CD4-positive, alpha-beta T cell treated with Interleukin-2 at 100 ng/mL for 4 hours (primary cell): ENCODE data around the gene N4BP2L1.
A peak's percentile ranks its signal among the peaks of the same experiment; 100 is the strongest.
"Not testable (repeated sequence)": the region's sequence is repeated elsewhere in the genome, so short reads cannot be mapped to it uniquely, and the experiment has no call there.

Experiments used
- DNase-seq: peaks from one replicate; pipeline ENCODE4 v3.0.0-alpha.2; 2020; ENCODE audit warnings: low spot score

Gene N4BP2L1

DNA sequence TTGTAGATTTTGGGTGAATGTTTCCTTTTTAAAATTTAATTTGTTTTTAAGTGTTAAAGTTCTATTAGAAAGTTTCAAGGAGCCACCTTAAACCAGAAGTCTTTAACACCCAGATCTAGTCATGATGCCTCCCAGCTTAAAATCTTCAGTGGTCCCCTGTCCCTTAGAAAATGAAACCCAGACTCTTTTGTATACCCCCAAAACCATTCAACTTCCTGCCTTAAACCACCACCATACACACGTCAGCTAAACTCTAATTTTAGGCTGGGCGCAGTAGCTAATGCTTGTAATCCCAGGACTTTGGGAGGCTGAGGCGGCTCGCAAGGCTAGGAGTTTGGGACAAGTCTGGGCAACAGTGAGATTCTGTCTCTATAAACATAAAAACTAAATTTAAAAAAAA lies 37.9 kb downstream of the N4BP2L1 start:
- DNase-seq = peak; percentile 21

DNA sequence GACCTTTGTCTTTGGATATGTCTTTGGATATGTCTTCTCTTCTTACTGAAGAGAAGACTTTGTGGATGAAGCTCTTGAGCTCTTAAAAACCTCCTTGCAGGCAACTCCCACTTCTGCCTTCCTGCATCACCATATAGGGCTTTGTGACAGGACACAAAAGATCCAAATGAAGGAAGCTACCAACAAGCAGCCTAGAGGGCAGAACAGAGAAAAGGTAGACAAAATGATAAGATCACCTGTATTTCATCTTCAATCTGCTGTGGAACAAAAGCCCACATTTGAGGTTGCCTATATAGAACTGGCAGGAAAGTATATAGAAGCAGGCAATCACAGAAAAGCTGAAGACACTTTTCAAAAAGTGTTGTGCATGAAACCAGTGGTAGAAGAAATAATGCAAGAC lies 42.5 kb downstream of the N4BP2L1 start:
- DNase-seq = no peak

- no peak for DNase-seq
Measured at GRCh38 chr13:32384702-32385101, 43.2 kb downstream of the N4BP2L1 start.

- DNase-seq = no peak
Measured at GRCh38 chr13:32383836-32384618, 43.9 kb downstream of the N4BP2L1 start.

DNA sequence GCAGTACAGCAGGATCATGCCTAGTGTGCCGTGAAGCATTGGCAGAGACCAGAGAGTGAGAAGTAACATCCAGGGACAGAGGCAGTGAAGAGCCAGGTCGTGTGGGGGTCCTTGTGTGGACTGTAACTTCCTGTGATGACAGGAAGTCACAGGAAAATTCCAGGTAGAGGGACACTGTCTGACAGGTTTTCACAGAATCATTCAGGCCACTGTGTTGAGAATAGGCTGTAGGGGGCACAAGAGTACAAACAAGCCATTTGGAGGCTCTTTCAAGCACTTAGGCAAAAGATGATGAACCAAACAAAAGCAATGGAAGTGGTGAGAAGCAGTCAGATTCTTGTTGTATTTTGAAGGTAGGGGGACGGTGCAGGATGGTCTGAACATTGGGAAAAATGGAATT lies 46.4 kb downstream of the N4BP2L1 start:
- peak; percentile 40 for DNase-seq

GRCh38 chr13:32378012-32378411 lies 49.9 kb downstream of the N4BP2L1 start:
- DNase-seq = no peak

DNA sequence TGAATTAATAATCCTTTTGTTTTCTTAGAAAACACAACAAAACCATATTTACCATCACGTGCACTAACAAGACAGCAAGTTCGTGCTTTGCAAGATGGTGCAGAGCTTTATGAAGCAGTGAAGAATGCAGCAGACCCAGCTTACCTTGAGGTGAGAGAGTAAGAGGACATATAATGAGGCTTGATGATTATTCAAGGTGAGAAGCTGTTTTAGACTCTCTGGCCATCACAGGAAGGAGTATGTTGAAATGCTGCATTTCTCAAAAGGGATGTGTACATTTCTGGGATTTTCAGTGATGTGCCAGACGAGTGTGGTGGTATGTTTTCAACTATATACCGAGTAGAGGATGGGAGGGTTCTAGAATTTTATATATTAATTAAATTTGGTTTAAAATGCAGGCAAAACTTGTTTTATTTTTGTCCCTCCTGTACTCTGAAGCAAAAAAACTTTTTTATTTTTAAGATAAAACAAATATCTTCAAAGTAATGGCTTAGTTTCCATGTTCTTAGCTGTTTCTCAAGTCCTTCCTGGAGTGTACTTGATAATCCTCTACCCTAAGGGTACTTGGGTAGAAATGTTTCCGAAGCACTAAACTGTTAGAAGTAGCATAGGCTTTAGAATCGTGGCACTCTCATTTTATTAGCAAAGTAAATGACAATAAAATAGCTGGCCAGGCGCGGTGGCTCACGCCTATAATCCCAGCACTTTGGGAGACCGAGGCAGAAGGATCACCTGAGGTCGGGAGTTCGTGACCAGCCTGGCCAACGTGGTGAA lies 51.1 kb downstream of the N4BP2L1 start:
- DNase-seq = no peak

- DNase-seq = no peak
Measured at GRCh38 chr13:32370805-32371204, 57.1 kb downstream of the N4BP2L1 start.

DNA sequence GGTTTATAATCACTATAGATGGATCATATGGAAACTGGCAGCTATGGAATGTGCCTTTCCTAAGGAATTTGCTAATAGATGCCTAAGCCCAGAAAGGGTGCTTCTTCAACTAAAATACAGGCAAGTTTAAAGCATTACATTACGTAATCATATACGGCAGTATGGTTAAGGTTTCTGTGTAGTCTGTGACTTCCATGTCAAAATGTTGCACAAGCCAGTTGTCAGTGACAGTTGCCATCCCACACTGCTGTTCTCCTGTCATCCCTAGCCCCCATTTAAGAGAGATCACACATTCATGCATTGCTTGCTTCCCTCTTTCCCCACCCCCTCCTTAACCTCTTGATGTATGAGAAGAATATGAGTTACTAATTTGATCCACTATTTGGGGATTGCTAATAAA lies 65.4 kb downstream of the N4BP2L1 start:
- no peak for DNase-seq

DNA sequence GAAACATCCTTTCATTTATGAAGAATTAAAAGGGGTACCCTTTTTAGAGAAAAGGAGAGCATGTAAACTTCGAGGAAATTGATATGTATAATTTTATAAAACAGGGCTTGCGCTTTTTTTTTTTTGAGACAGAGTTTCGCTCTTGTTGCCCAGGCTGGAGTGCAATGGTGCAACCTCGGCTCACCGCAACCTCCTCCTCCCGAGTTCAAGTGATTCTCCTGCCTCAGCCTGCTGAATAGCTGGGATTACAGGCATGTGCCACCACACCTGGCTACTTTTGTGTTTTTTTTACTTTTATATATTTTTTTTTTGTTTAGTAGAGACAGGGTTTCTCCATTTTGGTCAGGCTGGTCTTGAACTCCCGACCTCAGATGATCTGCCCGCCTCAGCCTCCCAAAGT lies 72.0 kb downstream of the N4BP2L1 start:
- DNase-seq = not testable (repeated sequence)

DNA sequence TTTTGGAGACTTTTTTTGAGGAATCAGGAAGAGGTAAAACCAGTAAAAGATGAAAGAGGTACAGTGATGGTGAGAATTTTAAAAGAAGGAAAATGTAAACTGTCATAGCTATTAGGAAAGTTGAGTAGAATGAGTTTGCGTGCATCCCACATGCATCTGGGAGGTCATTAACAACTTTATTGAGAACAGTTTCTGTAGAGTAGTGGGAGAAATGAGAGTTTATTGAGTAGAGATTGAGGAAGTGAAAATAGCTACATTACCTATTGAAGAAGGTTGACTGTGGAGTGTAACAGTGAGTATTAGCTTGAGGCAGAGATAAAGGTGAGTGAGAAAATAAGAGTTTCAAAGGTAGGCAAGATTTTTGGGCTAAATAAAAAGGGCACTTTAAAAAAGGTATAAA lies 73.9 kb downstream of the N4BP2L1 start:
- no peak for DNase-seq

- DNase-seq = not testable (repeated sequence)
Measured at GRCh38 chr13:32350839-32351441, 77.0 kb downstream of the N4BP2L1 start.
